C4-2B (cell line): ENCODE results near the gene SLC22A15.

Source experiments
- H3K27ac ChIP-seq: fragments of 450-650 bp; 2 replicates; pipeline ENCODE4 v1.5.1; 2017
- ZFX ChIP-seq: fragments of 450-650 bp; IDR thresholded peaks from 2 replicates; pipeline ENCODE4 v1.6.1; 2017
- TF ChIP-seq, protein P1 (sequence below): fragments of 450-650 bp; conservative IDR thresholded peaks from 2 replicates; pipeline ENCODE4 v1.5.1; 2017; ENCODE audit warnings: mild to moderate bottlenecking

SLC22A15 gene

DNA sequence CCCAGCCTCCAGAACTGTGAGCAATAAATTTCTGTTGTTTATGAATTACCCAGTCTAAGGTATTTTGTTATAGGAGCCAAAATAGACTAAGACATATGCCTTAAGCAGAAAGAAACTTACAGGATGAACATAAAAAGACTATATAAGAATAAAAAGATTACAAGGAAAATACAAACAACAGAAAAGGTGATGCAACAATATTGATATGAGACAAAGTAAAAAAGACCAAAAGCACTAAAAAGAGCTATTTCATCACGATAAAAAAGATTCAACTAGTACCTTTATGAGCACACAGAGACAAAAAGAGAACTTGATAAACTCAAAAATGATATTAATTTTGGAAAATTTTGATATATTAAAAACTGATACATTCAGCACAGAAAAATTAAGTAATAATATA is 3.2 kb upstream of the SLC22A15 start:
- no peak overlapping the region for H3K27ac ChIP-seq
- no peak for TF ChIP-seq ZFX
- TF ChIP-seq, protein P1, sequence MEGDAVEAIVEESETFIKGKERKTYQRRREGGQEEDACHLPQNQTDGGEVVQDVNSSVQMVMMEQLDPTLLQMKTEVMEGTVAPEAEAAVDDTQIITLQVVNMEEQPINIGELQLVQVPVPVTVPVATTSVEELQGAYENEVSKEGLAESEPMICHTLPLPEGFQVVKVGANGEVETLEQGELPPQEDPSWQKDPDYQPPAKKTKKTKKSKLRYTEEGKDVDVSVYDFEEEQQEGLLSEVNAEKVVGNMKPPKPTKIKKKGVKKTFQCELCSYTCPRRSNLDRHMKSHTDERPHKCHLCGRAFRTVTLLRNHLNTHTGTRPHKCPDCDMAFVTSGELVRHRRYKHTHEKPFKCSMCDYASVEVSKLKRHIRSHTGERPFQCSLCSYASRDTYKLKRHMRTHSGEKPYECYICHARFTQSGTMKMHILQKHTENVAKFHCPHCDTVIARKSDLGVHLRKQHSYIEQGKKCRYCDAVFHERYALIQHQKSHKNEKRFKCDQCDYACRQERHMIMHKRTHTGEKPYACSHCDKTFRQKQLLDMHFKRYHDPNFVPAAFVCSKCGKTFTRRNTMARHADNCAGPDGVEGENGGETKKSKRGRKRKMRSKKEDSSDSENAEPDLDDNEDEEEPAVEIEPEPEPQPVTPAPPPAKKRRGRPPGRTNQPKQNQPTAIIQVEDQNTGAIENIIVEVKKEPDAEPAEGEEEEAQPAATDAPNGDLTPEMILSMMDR = no peak

DNA sequence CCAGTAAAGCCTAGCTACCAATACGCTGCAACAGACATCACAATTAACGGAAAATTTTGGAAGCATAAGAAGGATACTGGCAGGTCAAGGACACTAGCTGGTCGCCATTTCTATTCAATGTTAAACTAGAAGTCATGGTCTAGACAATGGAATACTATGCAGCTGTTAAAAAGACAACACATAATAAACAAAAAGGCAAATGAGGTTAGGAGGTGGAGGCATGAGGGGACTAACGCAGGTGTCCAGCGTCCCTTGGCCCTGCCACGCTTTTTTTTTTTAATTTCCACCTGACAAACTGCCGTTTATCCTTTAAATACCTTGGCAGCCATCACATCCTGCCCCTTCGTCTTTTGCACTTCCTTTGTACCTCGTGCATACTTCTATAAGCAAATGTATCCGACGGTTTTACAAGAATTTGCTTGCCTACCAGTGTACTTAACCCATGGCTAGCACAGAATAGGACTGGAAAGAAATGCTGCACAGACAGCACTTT is 698 bp upstream of the SLC22A15 start:
- TF ChIP-seq, protein P1 = no peak
- no peak for TF ChIP-seq ZFX
- H3K27ac ChIP-seq = peak overlapping the region; percentile 25; the same call in 1 of the 2 replicates

DNA sequence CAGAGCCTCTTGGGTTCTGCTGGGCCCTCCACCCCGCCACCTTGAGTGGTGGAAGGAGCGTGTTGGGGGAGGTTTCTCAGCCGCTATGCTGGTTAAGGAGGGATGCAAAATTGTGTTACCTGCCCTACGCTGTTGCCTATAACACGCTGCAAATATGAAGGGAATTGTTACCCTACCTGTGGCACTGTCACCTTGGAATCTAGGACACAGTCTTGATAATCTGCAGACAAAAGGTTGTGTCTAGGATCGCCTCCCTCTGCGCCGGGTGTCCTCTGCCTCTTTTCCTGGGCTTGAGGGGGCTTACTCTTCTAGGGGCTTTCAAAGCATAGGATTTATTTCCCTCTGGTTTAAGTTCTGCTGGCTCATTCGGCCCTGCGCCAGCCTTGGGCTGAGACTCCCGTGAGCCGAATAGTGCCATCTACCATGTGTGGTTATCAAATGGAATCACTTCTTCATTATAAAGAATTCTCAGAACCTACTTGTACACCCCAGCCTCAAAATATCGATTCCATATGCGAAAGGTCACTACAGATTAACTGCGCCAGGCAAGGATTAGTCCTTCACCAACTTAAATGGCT is 697 bp downstream of the SLC22A15 start:
- H3K27ac ChIP-seq = peak overlapping the region; percentile 25
- 0 out of 2 replicates have a peak, but pooled peaks have one; percentile 6 for TF ChIP-seq ZFX
- TF ChIP-seq, protein P1 = no peak

DNA sequence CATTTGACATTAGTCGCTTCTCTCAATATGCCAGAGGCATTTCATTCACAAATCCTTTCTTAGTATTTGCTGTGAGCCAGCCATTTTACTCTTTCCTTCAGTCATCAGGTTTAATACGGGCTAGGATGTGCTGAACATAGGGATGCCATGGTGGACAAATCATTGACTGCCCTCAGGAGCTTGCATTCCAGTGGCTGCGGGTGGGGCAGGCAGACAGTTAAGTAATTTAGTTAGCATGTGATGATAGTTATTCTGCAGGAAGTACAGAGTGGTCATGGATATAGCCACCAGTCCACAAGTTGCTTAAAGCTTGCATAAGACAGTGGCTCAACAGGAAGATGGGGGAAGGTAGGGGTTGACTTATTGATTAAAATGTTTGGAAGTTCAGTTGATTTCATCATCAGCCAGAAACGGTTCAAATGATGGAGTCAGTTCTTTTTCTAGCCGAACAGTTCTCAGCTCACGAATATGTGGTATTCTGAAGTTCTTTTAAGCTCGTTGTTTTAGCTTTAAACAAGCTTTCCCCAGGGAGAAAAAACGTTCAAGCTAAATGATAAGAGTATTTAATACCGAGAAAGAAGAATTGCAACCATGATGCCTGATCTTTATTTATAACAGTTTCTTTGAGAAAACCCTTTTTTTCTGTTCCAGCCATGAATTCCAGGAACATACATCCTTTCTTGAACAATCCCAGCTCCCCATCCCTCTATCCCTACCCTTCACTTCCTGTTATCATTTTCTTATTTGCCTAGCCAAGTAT is 1.4 kb downstream of the SLC22A15 start:
- no peak overlapping the region for H3K27ac ChIP-seq
- no peak for TF ChIP-seq ZFX

DNA sequence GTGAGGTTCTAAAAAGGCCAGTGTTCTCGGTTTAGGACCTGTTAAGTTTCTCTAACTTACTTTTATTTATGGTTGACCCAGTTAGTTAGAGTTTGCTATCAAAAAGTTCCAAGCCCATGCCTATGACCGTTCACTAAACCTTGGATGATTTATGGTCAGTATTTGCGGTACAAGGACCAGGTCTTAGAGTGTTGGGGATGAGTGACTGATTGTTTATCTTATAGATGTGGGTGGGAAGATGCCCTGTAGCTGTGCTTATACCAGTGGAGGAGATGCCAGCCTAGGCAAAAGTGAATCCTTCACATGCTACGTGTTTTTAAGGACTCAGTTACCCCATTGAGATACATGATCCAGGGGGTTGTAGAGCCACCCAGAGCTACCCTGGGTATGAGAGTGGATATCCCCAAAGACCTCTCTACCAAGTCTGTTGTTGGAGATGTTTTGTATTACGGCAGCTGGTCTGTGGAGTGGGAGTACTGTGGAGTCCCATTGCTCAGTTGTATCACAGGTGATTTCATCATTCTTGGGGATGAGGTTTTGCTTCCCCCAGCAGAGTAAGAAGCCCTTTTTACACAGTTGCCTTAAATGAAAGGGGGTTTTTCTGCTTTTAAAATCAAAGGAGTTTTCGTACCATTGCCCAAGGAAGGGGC is 2.1 kb downstream of the SLC22A15 start:
- TF ChIP-seq, protein P1 = no peak
- TF ChIP-seq ZFX = no peak
- no peak overlapping the region for H3K27ac ChIP-seq

DNA sequence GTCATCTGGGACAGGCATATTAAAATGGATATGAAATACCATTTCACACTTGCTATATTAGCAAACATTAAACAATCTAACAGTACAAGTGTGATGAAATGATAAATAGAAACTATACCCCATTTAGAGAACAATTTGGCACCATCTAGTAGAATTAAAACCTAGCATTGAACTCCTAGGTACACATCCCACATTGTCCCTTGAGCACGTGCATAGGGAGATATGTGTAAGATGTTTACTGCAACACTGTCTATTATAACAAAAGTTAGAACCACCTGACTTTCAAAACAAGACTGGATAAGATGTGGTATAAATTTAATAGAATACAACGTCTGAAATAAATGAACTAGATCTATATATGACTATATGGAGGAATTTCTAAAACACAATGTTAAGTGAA is 3.8 kb downstream of the SLC22A15 start:
- TF ChIP-seq, protein P1 = no peak
- TF ChIP-seq ZFX = no peak
- H3K27ac ChIP-seq = no peak overlapping the region

DNA sequence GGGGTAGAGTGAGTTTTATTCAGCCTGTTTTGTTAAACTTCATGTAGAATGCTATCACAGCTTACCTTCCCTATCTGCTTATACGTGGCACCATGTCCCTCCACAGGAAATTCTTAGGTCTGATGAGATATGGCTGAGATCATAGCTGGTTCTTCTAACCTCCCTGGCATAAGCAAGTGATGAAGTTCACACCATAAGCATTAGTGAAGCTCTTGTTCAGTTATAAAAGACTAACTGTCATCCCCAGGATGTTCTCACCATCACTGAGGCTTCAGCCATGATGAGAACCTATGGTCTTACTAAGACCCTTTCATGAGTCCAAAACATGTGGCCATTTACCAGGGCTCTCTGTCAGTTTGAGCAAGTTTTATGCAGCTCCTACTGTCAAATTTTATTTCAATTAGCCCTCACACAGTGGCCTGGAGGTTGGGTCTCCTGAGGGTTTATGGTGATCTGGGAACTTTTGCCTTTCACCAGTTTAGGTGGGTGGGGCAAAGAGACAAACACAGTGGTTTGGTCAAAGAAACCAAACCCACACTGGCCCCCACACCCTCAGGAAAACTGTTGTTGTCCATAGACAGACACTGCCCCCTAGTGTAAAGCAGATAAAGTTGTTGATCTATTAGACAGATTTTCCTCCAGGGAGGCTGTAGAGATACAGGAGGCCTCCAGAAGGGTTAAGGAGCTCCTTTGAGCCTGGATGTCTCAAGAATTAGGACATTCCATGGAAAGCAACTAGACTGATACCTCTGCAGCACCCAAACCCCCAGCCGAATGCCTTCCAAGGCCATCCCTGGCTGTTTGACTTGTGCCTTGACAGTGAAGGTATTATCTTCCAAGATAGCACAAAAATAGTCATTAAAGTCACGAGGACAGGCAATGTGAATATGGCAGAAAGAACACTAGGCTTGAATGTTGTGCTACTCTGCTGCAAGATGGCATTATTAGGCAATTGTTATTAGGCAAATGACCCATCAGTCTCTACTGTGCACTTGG is 5.0 kb downstream of the SLC22A15 start:
- no peak for TF ChIP-seq ZFX
- TF ChIP-seq, protein P1 = peak; percentile 86
- H3K27ac ChIP-seq = no peak overlapping the region
